Upper lobe of left lung (tissue), 4 donors: ENCODE measurements around the gene FHIT.

Source experiments
- EP300 ChIP-seq, 4 donors: sonication (generic); formaldehyde crosslinking; IDR thresholded peaks; one replicate each; pipeline ENCODE4 v1.5.1; 2017; ENCODE audit warnings: antibody characterized with exemption in 4 of 4, control low read depth in 2 of 4
- POLR2A ChIP-seq, 4 donors: fragments of 450-650 bp; IDR thresholded peaks; one replicate each; pipeline ENCODE4 v1.5.1; 2016 to 2017; ENCODE audit warnings: antibody characterized with exemption in 4 of 4, mild to moderate bottlenecking in 2 of 4
- POLR2AphosphoS5 ChIP-seq, 2 donors: sonication (generic); formaldehyde crosslinking; IDR thresholded peaks; one replicate each; pipeline ENCODE4 v1.5.1; 2017; ENCODE audit warnings: antibody characterized with exemption in 2 of 2
- TF ChIP-seq, protein P1 (sequence below), 6 experiments: fragments of 450-650 bp in 4 of 6; fragments of 200-600 bp in 2 of 6; sonication (generic) in 2 of 6; IDR thresholded peaks; one replicate each; pipeline ENCODE4 v1.5.1; 2016 to 2019; ENCODE audit warnings: antibody characterized with exemption in 6 of 6

DNA sequence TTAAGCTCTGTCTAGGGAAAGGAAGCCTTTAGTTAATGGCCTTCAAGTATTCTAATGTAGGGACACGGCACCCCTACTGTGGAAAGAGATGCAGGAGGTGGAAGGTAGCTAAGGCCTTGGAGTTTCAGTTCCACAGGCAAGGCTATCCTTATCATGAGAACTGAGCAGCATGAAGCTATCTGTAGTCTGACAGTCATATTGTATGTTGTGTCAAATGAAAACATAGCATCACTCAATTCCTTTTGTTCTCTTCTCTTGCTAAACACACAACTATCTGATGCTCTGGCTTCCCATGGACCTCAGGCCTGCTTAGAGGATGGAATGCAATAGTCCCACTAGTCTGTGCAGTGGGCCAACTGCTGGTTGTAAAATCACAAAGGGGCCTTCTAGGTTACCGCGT, 380.9 kb downstream of the FHIT start:
- TF ChIP-seq POLR2AphosphoS5 (IDR thresholded peaks at IDR 0.05): no peak
- TF ChIP-seq POLR2A (IDR thresholded peaks at IDR 0.05): no peak
- TF ChIP-seq, protein P1, sequence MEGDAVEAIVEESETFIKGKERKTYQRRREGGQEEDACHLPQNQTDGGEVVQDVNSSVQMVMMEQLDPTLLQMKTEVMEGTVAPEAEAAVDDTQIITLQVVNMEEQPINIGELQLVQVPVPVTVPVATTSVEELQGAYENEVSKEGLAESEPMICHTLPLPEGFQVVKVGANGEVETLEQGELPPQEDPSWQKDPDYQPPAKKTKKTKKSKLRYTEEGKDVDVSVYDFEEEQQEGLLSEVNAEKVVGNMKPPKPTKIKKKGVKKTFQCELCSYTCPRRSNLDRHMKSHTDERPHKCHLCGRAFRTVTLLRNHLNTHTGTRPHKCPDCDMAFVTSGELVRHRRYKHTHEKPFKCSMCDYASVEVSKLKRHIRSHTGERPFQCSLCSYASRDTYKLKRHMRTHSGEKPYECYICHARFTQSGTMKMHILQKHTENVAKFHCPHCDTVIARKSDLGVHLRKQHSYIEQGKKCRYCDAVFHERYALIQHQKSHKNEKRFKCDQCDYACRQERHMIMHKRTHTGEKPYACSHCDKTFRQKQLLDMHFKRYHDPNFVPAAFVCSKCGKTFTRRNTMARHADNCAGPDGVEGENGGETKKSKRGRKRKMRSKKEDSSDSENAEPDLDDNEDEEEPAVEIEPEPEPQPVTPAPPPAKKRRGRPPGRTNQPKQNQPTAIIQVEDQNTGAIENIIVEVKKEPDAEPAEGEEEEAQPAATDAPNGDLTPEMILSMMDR (IDR thresholded peaks at IDR 0.05): no peak
- TF ChIP-seq EP300 (IDR thresholded peaks at IDR 0.05): no peak
